Natural killer cell (primary cell): ENCODE data around the gene TNNT1. TPM values are rescaled to one million over a fixed set of nuclear protein-coding genes. Genes with fewer than 3 reads are reported as not detected.

Experiments used
- ATAC-seq, 3 donors: fragments of 150-1000 bp in 2 of 3; fragments of 200-7000 bp in 1 of 3; cut with Tn5 transposase; 1 replicate in 1 of 3; 2 replicates in 2 of 3; pipeline ENCODE4 v1.10.0; 2021; ENCODE audit warnings: mild to moderate bottlenecking in 2 of 3, moderate library complexity in 2 of 3
- DNase-seq, 2 donors: peaks; one replicate each; pipeline versions ENCODE4 v3.0.0 to v3.0.0-alpha.2; 2013 to 2021; ENCODE audit warnings: mixed read lengths in 1 of 2
- H3K27ac ChIP-seq: one replicate; pipeline ENCODE4 v1.5.1; 2013; ENCODE audit warnings: mild to moderate bottlenecking, low read length
- H3K27me3 ChIP-seq: one replicate; pipeline ENCODE4 v1.6.1; 2013; ENCODE audit warnings: low read length; ENCODE audit not compliant: control insufficient read depth, insufficient read depth
- H3K36me3 ChIP-seq: one replicate; pipeline ENCODE4 v1.6.1; 2013; ENCODE audit warnings: low read length; ENCODE audit not compliant: control insufficient read depth, insufficient read depth
- H3K4me1 ChIP-seq: one replicate; pipeline ENCODE4 v1.6.1; 2013; ENCODE audit warnings: low read length; ENCODE audit not compliant: control insufficient read depth, insufficient read depth
- H3K4me3 ChIP-seq: one replicate; pipeline ENCODE4 v1.5.1; 2013; ENCODE audit warnings: low read length
- H3K9me3 ChIP-seq: one replicate; pipeline ENCODE4 v1.6.1; 2013; ENCODE audit warnings: low read length; ENCODE audit not compliant: control insufficient read depth, insufficient read depth
- H3K27ac Mint-ChIP-seq, 2 donors: one replicate each; pipeline ENCODE4 v1.8.0; 2022; ENCODE audit warnings: mild to moderate bottlenecking in 2 of 2, mixed read lengths in 2 of 2, moderate library complexity in 1 of 2
- H3K27me3 Mint-ChIP-seq, 2 donors: one replicate each; pipeline ENCODE4 v1.8.0; 2022; ENCODE audit warnings: low read depth in 2 of 2, mixed read lengths in 2 of 2
- H3K36me3 Mint-ChIP-seq: one replicate; pipeline ENCODE4 v1.8.0; 2022; ENCODE audit warnings: mixed read lengths
- H3K4me1 Mint-ChIP-seq, 2 donors: one replicate each; pipeline ENCODE4 v1.8.0; 2022; ENCODE audit warnings: mixed read lengths in 2 of 2
- H3K4me3 Mint-ChIP-seq: one replicate; pipeline ENCODE4 v1.8.0; 2022; ENCODE audit warnings: mild to moderate bottlenecking, moderate library complexity, mixed read lengths
- H3K9me3 Mint-ChIP-seq, 2 donors: one replicate each; pipeline ENCODE4 v1.8.0; 2022; ENCODE audit warnings: mixed read lengths in 2 of 2
- WGBS: methylation state at CpG from one replicate; pipeline ENCODE4 v1.1.7; 2013; ENCODE audit warnings: missing lambda C conversion rate; ENCODE audit not compliant: insufficient coverage; 5-methylcytosine and 5-hydroxymethylcytosine counted together
- intact Hi-C: fragments of 100-400 bp; cut with micrococcal nuclease; formaldehyde crosslinking; loops from one replicate; pipeline ENCODE4 v1.14.2; 2022
- total RNA-seq, 4 donors: library from RNA; stranded (reverse); fragments of 120-200 nt in 1 of 4; gene quantifications; one replicate each; pipeline versions ENCODE4 v1.2.3 to v1.2.4, GENCODE V29; 2013 to 2022
- TF ChIP-seq, protein P1 (sequence below): fragments of 200-600 bp; IDR thresholded peaks from one replicate; pipeline ENCODE4 v1.8.0; 2022; ENCODE audit warnings: antibody characterized with exemption

The TNNT1 gene
- total RNA-seq, 3 donors from 2014 or later (not counting 1 experiment from before 2014, with no cell fraction given) = 0.94 TPM; not detected in 2

DNA sequence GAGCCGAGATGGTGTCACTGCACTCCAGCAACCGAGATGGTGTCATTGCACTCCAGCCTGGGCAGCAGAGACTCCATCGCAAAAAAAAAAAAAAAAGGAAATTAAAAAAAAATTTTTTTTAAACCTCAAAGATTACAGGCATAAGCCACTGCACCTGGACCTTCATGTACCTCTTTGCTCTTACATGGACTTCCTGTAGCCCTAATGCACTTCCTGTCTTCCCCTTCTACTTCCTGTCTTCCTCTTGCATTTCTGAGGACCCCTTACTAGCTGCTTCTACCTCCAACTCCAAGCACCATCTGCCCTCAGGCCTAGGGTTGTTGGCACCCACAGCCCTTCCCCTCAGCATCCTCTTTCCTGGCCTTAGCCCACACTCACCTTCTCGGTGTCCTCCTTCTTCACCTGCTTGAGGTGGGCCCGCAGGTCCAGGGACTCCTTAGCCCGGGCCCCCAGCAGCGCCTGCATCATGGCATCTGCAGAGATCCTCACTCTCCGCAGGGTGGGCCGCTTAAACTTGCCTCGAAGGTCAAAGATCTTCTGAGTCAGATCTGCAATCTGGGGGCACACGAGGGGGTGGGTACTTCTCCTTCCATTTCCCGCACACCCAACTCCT, 4.8 kb upstream of the TNNT1 start:
- H3K27ac ChIP-seq = no peak overlapping the region
- H3K27me3 Mint-ChIP-seq = peaks cover 1 to 26% of the 10 kb centered on the region in 2 donors
- DNase-seq (no peak), ATAC-seq (no peak)
- 88% methylated on average over 11 of the region's 12 CpGs for WGBS
- H3K4me3 ChIP-seq = no peak overlapping the region
- peaks cover 5 to 6% of the 10 kb centered on the region in 2 donors for H3K9me3 Mint-ChIP-seq
- TF ChIP-seq, protein P1, sequence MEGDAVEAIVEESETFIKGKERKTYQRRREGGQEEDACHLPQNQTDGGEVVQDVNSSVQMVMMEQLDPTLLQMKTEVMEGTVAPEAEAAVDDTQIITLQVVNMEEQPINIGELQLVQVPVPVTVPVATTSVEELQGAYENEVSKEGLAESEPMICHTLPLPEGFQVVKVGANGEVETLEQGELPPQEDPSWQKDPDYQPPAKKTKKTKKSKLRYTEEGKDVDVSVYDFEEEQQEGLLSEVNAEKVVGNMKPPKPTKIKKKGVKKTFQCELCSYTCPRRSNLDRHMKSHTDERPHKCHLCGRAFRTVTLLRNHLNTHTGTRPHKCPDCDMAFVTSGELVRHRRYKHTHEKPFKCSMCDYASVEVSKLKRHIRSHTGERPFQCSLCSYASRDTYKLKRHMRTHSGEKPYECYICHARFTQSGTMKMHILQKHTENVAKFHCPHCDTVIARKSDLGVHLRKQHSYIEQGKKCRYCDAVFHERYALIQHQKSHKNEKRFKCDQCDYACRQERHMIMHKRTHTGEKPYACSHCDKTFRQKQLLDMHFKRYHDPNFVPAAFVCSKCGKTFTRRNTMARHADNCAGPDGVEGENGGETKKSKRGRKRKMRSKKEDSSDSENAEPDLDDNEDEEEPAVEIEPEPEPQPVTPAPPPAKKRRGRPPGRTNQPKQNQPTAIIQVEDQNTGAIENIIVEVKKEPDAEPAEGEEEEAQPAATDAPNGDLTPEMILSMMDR = no peak
- no peak overlapping the region for H3K4me3 Mint-ChIP-seq
- H3K36me3 Mint-ChIP-seq = no peaks in the 10 kb centered on the region
- H3K9me3 ChIP-seq = peaks cover 8% of the 10 kb centered on the region
- no peak overlapping the region for H3K27ac Mint-ChIP-seq
- no peaks in the 10 kb centered on the region for H3K36me3 ChIP-seq
- intact Hi-C loops = loop anchor here (10.0 kb wide), 1 partner anchor 499 kb away; no protein-coding TSS in a partner anchor
- H3K4me1 Mint-ChIP-seq = peaks cover 17 to 31% of the 10 kb centered on the region in 2 donors
- peaks cover 19% of the 10 kb centered on the region for H3K4me1 ChIP-seq
- peaks cover 22% of the 10 kb centered on the region for H3K27me3 ChIP-seq

DNA sequence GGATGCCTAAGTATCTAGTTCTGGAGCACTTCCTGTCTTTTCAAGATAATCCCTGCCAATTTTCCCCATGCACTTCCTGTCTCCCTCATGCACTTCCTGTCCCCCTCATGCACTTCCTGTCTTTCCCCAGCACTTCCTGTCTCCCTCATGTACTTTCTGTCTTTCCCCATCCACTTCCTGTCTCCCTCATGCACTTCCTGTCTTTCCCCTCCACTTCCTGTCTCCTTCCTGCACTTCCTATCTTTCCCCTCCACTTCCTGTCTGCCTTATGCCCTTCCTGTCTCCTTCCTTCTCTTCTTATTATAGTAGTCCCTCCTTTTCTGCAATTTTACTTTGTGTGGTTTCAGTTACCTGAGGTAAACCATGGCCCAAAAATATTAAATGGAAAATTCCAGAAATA, 3.0 kb upstream of the TNNT1 start:
- DNase-seq (no peak), ATAC-seq (no peak)
- Mint-ChIP-seq H3K9me3 (peaks cover 5 to 6% of the 10 kb centered on the region in 2 donors), H3K36me3 (no peaks in the 10 kb centered on the region), H3K4me3 (no peak overlapping the region), H3K27me3 (peaks cover 12 to 26% of the 10 kb centered on the region in 2 donors), H3K4me1 (peaks cover 17 to 31% of the 10 kb centered on the region in 2 donors), H3K27ac (peak overlapping the region; percentile 77)
- Histone ChIP-seq H3K4me1 (peaks cover 19% of the 10 kb centered on the region), H3K4me3 (no peak overlapping the region), H3K36me3 (no peaks in the 10 kb centered on the region), H3K27me3 (peaks cover 17% of the 10 kb centered on the region), H3K9me3 (peaks cover 8% of the 10 kb centered on the region), H3K27ac (peak overlapping the region; percentile 45)
- intact Hi-C loops = loop anchor here (10.0 kb wide), 1 partner anchor 497 kb away; no protein-coding TSS in a partner anchor
- TF ChIP-seq, protein P1 = no peak

DNA sequence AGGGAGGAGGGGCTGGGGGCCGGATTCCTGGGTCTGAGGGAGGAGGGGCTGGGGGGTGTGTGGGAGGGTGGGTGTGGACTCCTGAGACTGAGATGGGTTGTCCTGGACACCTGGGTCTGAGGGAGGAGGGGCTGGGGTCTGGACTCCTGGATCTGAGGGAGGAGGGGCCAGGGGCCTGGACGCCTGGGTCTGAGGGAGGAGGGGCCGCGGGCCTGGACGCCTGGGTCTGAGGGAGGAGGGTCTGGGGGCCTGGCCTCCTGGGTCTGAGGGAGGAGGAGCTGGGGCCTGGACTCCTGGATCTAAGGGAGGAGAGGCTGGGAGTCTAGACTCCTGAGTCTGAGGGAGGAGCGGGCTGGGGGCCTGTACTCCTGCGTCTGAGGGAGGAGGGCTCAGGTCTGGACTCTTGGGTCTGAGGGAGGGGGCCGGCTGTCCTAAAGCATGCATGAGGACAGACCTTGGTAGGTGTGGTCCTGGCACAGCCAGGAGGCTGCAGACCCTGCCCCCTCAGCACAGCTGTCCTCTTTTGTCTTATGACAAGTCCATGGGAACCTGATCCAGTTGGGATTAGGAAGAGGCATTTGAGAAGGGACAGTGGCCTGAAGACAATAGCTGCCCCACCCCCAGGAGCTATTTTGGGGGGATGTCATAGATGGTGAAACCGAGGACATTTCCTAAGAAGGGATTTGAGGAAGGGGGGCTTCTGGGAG, 1.3 kb downstream of the TNNT1 start:
- TF ChIP-seq, protein P1 = no peak
- Mint-ChIP-seq H3K27me3 (peaks cover 28 to 37% of the 10 kb centered on the region in 2 donors), H3K36me3 (no peaks in the 10 kb centered on the region), H3K27ac (no peak overlapping the region), H3K4me1 (peaks cover 10 to 15% of the 10 kb centered on the region in 2 donors), H3K9me3 (peaks cover 5 to 6% of the 10 kb centered on the region in 2 donors), H3K4me3 (no peak overlapping the region)
- DNase-seq = no peak
- peaks cover 8% of the 10 kb centered on the region for H3K9me3 ChIP-seq
- H3K27me3 ChIP-seq = peaks cover 27% of the 10 kb centered on the region
- no peak overlapping the region for H3K27ac ChIP-seq
- no peak for ATAC-seq
- WGBS = 57% methylated on average over 7 of the region's 9 CpGs
- no peaks in the 10 kb centered on the region for H3K36me3 ChIP-seq
- intact Hi-C loops = no loop called here
- peaks cover 19% of the 10 kb centered on the region for H3K4me1 ChIP-seq
- H3K4me3 ChIP-seq = no peak overlapping the region
